ENCODE data around the gene PDCD7.
"Not testable (repeated sequence)": the region's sequence is repeated elsewhere in the genome, so short reads cannot be mapped to it uniquely, and the experiment has no call there.

Gene PDCD7, protein sequence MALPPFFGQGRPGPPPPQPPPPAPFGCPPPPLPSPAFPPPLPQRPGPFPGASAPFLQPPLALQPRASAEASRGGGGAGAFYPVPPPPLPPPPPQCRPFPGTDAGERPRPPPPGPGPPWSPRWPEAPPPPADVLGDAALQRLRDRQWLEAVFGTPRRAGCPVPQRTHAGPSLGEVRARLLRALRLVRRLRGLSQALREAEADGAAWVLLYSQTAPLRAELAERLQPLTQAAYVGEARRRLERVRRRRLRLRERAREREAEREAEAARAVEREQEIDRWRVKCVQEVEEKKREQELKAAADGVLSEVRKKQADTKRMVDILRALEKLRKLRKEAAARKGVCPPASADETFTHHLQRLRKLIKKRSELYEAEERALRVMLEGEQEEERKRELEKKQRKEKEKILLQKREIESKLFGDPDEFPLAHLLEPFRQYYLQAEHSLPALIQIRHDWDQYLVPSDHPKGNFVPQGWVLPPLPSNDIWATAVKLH

DNA sequence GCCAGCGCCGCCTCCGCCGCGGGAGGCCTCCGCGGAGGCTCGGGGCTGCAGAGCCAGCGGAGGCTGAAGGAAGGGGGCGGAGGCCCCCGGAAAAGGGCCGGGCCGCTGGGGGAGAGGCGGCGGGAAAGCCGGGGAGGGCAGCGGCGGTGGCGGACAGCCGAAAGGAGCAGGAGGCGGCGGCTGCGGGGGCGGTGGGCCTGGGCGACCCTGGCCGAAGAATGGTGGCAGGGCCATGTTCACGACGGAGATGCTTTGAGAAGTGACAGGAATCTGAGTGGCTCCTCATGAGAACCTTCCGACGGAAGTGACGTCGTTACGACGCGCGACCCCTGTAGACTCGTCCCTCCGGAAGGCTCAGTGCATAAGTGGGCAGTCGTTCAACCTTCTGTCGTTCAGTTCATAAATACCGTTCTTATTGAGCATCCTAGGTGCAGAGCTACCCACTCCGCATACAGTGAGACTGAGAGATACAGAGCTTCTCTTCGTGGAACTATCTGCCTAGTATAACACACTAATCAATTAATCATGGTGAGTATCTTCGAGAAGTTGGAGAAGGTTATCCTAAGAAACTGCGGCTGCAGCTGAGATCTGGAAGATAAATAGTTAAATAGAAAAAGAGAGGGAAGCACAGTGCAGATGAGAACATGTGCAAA lies at the start of gene PDCD7:
TSS of gene PDCD7 (minus strand) at position 261 of the 653 bp plus-strand sequence. CDS start at position 234, 27 bp downstream.
- DNase-seq: peak; percentile 72

DNA sequence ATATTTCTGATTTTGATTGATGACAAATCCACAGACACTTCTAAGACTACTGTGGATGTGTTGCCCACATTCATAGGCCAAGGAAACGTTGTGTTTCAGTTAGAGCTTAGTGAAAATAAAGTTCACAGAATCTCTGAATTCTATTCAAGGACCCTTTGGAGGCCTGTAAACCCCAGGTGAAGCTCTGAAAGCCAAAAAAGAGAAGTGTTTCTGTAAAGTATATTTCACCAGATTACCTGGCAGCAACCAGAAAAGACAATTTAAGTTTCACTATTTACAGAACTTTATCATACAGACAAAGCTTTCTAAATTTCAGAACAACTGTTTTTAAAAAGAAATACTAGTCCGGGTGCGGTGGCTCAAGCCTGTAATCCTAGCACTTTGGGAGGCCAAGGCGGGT lies 48.9 kb upstream of the PDCD7 start:
- no peak for DNase-seq

DNA sequence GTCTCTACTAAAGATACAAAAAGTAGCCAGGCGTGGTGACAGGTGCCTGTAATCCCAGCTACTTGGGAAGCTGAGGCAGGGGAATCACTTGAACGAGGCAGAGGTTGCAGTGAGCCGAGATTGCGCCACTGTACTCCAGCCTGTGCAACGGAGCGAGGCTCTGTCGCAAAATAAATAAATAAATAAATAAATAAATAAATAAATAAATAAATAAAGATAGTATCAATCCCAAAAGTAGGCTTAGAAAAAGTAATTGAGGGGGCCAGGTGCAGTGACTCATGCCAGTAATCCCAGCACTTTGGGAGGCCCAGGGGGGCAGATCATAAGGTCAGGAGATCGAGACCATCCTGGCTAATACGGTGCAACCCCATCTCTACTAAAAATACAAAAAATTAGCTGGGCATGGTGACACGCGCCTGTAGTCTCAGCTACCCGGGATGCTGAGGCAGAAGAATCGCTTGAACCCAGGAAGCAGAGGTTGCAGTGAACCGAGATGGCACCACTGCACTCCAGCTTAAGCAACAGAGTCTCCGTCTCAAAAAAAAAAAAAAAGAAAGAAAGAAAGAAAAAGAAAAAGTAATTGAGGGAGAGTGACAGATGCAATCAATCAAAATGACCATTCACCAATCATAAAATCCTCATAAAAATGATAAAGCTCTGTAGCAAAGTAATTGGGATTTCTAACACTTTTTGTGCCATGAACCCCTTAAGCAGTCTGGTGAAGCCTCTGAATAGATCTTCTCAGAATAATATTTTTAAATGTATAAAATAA lies 48.2 kb upstream of the PDCD7 start:
- not testable (repeated sequence) for DNase-seq

DNA sequence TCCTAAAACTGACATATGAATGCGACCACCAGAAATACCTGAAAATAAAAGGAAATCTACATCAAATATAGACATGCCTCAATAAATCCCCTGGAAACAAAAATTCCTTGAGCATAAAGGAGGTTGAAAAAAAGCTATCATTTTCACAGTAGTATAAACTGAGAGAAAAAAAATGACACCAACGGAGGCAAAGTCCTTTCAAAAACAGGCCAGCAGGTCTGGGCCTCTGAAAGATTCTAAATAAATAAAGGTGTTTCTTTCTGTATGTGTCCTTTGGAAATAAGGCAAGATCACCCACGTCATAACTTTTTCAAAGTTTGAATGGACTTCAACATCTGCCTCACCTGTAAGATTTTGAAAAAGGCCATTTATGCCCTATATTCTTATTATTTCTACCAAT lies 46.6 kb upstream of the PDCD7 start:
- no peak for DNase-seq

DNA sequence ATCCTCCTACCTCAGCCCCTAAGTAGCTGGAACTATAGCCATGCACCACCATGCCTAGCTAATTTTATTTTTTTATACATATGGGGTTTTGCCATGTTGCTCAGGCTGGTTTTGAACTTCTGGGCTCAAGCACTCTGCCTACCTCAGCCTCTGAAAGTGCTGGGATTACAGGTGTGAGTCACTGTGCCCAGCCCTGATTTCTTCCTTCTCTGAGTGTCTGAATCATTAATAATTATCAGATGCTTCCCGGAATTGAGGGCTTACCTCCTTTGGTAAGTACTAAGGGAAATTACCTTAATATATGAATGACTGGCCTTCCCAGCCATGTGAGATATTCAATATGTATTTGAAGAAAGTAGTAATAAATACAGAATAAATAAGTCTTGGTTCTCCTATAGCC lies 44.3 kb upstream of the PDCD7 start:
- no peak for DNase-seq

DNA sequence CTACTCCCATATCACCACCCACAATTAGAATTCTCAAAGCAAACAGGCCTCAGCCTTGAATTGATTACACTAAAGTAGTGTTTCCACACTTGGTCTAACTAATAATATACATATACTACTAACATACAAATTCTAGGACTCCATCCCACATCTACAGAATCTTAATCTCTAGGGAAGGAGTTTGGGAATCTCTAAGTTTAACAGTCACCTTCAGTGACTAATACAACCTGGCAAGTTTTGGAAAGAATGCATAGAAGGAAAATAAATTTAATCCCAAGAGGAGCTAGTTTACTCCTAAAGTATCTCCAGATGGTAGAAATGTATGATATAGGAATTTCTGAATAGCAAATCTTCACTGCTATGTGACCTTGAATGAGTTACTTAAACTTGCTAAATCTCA lies 42.4 kb upstream of the PDCD7 start:
- DNase-seq: no peak

DNA sequence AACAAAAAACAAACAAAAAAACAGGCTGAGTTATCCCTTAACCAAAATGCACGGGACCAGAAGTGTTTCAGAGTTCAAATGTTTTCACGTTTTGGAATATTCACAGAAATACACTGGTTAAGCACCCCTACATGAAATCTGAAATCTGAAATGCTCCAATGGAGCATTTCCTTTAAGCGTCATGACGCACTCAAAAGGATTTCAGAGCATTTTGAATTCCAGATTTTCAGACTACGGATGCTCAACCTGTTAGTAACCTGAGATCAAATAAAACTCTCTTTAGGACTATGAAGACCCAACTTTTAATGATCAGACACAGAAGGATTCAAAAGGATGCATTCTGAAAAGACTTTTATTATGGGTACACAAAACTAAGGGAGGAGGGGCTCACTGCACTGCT lies 41.9 kb upstream of the PDCD7 start:
- DNase-seq: no peak

DNA sequence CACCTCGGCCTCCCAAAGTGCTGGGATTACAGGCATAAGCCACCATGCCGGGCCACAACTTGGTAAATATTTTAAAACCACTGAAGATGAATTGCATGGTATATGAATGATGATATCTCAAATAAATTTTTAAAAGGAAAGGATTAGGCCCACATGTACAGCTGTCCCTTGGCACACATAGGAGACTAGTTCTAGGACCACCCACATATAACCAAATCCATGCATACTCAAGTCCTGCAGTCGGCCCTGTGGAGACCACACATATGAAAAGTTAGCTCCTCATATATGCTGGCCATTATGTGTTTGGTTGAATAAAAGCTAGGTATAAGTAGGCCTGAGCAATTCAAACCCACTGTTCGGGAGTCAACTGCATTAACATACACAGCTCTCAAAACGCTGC lies 40.9 kb upstream of the PDCD7 start:
- no peak for DNase-seq

DNA sequence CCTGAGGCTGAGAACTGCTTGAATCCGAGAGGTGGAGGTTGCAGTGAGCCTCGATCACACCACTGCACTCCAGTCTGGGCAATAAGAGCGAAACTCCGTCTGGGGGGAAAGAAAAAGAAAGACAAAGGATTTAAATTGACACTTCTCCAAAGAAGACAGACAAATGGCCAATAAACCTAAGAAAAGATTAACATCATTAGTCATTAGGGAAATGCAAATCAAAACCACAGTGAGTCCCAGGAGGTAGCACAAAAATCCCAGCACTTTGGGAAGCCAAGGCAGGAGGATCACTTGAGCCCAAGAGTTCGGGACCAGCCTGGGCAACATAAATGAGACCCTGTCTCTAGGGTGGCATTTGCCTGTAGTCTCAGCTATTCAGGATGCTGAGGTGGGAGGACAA lies 38.9 kb upstream of the PDCD7 start:
- no peak for DNase-seq

DNA sequence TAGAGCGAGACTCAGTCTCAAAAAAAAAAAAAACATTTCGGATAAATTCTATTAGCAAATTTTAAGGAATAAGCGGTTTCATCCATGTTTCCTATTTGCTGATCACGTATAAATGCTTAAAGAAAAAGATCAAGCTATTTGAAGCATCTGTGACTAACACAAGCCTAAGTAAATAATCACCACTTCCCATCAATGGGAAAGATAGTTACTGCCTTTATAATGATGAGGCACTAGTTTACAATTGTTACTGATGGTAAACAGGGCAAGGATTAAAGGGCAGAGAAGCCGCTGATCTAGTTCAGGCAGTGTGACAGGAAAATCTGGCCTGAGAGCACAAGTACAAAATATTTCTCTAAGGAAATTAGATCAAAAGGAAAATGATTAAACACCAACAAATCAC lies 37.8 kb upstream of the PDCD7 start:
- no peak for DNase-seq

DNA sequence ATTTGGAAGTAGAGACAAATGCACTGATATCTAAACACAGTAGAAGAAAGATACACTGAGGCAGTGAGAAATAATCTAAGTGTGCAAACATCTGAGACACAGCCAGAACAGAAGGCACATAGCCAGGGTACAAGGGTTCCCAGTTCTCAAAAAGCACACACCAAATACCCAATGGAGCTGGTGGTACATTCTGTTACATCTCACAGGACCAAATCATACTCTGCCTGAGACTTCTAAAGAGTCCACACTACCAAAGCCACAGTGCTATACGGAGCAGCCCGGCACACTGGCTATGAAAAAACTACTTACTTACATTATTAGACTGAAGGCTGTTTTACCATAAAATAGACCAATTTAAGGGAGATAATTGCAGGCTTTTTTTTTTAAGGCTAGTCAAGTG lies 32.3 kb upstream of the PDCD7 start:
- no peak for DNase-seq

DNA sequence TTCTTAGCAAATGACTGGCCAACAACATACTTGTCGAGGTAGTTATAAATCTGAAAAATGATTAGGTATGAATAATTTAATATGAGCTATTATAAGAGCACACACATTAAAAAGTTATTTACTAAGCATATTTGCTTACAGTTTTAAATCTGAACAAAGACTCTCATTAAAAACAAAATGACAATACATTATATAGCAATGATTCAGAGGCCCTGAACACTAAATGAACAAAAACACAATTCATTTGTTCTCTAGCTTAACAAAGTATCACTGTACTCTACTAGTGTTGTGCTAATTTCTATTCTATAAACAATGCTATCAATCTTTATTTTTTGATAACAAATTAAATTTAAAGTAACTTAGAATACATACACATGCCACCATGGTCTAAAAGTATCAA lies 30.5 kb upstream of the PDCD7 start:
- no peak for DNase-seq

DNA sequence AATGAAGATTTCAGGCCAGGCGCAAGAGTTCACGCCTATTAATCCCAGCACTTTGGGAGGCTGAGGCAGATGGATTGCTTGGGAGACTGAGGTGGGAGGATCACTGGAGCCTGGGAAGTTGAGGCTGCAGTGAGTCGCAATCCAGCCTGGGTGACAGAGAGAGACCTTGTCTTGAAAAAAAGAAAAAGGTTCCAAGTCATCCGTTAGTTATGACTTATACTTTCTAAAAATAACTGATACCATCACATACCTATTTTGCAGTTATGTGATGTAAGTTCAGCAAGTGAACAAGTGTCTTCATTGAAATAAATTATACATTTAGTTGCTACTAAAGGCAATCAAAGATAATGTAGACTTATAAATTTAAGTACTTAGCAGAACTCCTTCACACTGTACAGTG lies 29.4 kb upstream of the PDCD7 start:
- DNase-seq: no peak

DNA sequence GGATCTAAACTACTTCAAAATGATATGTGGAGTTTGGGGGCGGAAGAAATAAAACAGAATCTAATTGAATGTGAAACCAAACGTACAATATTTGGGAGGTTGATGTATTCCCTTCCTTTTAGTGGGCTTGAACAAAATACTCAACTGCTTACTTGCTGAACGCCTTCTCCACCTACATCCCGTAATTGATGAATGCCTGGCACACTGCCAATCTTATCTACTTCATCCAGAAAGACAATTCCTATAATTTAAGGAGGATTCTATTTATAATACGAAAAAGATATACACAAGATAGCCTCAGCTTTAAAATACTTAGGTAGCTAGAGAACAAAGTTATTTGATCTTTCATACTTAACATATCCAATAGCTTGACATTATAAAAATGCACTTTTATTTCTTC lies 23.1 kb upstream of the PDCD7 start:
- no peak for DNase-seq

DNA sequence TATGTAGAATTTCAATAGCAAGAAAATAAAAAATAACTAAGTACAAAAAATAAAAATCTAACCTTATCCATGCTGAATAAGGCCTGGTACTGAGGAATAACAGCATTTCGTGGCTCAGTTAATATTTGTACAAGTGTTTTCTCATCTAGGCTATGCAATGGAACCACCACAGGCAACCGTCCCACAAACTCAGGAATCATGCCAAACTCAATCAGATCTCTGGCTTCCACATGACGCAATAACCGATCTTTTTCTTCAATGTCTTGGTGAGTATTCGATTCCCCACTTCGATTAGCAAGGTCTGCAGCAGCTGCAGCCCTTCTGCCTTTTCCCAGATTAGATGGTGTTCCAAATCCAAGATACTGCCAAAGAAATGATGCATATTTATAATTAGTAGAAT lies 21.1 kb upstream of the PDCD7 start:
- DNase-seq: no peak

DNA sequence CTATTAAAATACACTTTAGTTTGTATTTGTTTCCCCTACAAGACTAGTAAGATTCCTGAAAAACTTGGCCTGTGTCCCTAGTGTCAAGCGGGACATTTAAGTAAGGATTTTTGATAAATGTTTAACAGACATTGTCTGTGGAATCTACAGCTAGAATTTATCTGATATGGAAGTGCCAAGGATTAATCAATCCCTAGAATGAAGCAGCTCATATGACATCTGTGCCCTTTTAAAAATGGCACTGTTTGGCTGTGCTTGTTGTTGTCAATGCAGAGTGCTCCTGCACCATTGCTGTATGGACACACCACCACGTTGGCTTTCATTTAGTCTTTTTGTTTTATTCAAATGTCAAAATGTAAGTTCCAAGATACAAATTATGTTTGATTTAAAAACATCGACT lies 14.3 kb upstream of the PDCD7 start:
- no peak for DNase-seq

DNA sequence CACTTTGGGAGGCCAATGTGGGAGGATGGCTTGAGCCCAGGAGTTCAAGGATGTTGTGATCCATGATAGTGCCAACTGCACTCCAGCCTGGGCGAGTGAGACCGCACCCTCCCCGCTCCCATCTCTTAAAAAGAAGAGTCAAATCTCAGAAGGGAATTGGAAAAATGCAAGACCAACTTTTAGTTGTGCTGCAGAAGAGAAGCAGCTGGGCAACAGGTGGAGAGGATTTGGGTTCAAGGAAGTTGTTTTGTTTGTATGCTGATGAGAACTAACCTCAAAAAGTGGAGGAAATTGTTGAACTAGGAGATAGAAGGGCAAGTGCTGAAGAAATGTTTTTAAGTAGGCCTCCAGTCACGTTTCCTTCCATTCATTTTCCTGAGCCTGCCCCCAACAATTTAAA lies 12.8 kb upstream of the PDCD7 start:
- no peak for DNase-seq

DNA sequence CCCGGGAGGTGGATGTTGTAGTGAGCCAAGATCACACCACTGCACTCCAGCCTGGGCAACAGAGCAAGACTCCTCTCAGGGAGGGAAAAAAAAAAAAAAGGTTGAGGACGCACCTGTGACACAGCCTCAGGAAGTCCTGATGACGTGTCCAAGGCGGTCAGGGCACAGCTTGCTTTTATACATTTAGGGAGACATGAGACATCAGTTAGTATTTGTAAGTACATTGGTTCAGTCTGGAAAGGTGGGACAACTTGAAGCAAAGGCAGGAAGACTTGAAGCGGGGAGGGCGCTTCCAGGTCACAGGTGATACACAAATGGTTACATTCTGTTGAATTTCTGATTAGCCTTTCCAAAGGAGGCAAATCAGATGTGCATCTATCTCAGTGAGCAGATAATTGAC lies 5.0 kb upstream of the PDCD7 start:
- DNase-seq: not testable (repeated sequence)

DNA sequence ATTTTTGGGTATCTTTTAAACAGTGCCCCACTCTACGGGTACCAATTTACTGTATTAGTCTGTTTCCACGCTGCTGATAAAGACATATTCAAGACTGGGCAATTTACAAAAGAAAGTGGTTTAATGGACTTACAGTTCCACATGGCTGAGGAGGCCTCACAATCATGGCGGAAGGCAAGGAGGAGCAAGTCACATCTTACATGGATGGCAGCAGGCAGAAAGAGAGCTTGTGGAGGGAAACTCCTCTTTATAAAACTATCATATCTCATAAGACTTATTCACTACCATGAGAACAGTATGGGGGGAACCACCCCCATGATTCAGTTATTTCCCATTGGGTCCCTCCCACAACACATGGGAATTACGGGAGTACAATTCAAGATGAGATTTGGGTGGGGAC lies 4.3 kb upstream of the PDCD7 start:
- not testable (repeated sequence) for DNase-seq

DNA sequence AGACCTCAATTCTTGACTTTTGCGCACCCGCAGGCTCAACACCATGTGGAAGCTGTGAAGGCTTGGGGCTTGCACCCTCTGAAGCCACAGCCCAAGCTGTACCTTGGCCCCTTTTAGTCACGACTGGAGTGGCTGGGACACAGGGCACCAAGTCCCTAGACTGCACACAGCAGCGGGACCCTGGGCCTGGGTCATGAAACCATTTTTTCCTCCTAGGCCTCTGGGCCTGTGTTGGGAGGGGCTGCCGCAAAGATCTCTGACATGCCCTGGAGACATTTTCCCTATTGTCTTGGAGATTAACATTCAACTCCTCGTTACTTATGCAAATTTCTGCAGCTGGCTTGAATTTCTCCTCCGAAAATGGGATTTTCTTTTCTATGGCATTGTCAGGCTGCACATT lies 3.5 kb upstream of the PDCD7 start:
- DNase-seq: not testable (repeated sequence)

DNA sequence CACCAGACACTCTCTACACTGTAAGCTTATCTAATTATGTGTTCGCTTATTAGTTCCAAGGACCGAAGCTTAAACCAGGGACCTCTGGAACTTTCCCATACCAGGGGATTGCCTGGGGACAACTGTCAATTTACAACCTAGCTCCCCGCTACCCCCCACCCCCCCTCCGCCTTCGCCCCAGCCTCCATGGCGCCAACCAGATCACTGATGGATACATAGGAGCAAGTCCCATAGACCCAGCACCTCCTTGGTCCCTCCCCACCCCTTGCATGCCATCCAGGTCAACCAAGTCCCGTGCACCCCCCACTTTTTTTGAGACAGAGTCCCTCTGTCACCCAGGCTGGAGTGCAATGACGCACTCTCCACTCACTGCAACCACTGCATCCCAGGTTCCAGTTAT lies 930 bp upstream of the PDCD7 start:
- DNase-seq: no peak

DNA sequence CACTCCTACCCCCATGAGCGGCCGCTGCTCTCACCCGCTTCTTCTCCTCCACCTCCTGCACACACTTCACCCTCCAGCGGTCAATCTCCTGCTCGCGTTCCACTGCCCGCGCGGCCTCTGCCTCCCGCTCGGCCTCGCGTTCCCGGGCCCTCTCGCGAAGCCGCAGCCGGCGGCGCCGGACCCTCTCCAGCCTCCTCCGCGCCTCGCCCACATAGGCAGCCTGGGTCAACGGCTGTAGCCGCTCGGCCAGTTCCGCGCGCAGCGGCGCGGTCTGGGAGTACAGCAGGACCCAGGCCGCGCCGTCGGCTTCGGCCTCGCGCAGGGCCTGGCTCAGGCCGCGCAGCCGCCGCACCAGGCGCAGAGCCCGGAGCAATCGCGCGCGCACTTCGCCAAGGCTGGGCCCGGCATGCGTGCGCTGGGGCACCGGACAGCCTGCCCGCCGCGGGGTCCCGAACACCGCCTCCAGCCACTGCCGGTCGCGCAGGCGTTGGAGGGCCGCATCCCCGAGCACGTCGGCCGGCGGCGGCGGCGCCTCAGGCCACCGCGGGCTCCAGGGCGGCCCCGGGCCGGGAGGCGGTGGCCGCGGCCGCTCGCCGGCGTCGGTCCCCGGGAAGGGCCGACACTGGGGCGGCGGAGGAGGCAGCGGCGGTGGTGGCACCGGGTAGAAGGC lies 595 bp downstream of the PDCD7 start:
- peak; percentile 3 for DNase-seq

DNA sequence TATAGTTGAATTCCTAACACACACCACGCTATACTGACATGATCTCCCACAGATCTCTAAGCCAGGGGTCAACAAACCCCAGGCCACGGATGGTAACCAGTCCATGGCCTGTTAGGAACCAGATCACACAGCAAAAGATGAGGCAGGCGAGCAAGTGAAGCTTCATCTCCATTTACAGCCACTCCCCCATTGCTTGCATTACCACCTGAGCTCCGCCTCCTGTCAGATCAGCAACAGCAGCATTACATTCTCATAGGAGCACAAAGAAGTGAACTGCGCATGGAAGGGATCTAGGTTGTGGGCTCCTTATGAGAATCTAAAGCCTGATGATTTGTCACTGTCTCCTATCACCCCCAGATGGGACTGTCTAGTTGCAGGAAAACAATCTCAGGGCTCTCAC lies 2.7 kb downstream of the PDCD7 start:
- DNase-seq: no peak

Measured in stimulated activated CD4-positive, alpha-beta T cell treated with anti-CD3 and anti-CD28 coated beads, Interleukin-12 subunit alpha, Interleukin-12 subunit beta, amount 100 ng/mL, for 4 hours (primary cell).